Gastroesophageal sphincter (tissue), 3 donors: ENCODE results near the gene EARS2.

Experiments used
- EP300 ChIP-seq: sonication (generic); formaldehyde crosslinking; IDR thresholded peaks from one replicate; pipeline ENCODE4 v1.6.1; 2017; ENCODE audit warnings: antibody characterized with exemption, mild to moderate bottlenecking
- POLR2A ChIP-seq, 2 donors: fragments of 450-650 bp; IDR thresholded peaks; one replicate each; pipeline ENCODE4 v1.6.1; 2017; ENCODE audit warnings: antibody characterized with exemption in 2 of 2, mild to moderate bottlenecking in 2 of 2, moderate library complexity in 1 of 2
- POLR2AphosphoS5 ChIP-seq: sonication (generic); formaldehyde crosslinking; IDR thresholded peaks from one replicate; pipeline ENCODE4 v1.6.1; 2017; ENCODE audit warnings: antibody characterized with exemption
- TF ChIP-seq, protein P1 (sequence below), 4 experiments: fragments of 200-600 bp in 2 of 4; fragments of 450-650 bp in 2 of 4; sonication (generic) in 1 of 4; IDR thresholded peaks; one replicate each; pipeline ENCODE4 v1.5.1; 2017 to 2019; ENCODE audit warnings: antibody characterized with exemption in 4 of 4, mild to moderate bottlenecking in 2 of 4, moderate library complexity in 2 of 4

DNA sequence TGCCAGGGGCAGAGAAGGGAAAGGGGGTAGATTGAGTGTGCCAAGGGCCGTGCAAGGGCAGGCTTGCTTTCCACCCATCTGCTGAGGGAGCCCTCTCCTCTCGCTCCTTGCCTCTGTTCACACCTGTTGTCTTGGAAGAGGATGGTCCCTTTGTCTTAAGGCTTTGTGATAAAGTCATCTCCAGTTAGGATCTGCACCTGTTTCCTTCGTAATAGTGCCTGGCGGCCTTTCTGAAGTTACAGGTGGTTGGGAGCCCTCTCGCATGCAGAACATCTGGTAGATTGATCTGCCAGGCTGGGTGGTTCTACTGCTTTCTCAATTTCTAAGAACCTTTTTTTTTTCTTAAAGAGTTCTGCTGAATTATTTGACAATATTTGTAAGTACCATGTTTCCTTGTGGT lies 16.7 kb upstream of the EARS2 start:
- TF ChIP-seq POLR2AphosphoS5 (no peak), POLR2A (IDR thresholded peaks at IDR 0.05) (no peak), EP300 (no peak)
- TF ChIP-seq, protein P1, sequence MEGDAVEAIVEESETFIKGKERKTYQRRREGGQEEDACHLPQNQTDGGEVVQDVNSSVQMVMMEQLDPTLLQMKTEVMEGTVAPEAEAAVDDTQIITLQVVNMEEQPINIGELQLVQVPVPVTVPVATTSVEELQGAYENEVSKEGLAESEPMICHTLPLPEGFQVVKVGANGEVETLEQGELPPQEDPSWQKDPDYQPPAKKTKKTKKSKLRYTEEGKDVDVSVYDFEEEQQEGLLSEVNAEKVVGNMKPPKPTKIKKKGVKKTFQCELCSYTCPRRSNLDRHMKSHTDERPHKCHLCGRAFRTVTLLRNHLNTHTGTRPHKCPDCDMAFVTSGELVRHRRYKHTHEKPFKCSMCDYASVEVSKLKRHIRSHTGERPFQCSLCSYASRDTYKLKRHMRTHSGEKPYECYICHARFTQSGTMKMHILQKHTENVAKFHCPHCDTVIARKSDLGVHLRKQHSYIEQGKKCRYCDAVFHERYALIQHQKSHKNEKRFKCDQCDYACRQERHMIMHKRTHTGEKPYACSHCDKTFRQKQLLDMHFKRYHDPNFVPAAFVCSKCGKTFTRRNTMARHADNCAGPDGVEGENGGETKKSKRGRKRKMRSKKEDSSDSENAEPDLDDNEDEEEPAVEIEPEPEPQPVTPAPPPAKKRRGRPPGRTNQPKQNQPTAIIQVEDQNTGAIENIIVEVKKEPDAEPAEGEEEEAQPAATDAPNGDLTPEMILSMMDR (IDR thresholded peaks at IDR 0.05): no peak
